ENCODE measurements around the gene ACOT8. TPM values are rescaled to one million over a fixed set of nuclear protein-coding genes. Genes with fewer than 3 reads are reported as not detected.

ACOT8 gene
- total and polyA plus RNA-seq, 2 of the 8 experiments (the other 6 are each of a cell fraction or from before 2014, with no cell fraction given) = 37.6 to 88.8 TPM

- Histone ChIP-seq H3K79me1 (ENCODE audit: low read depth, low read length) (peaks cover 3% of the 10 kb centered on the region; the same call in 1 of the 2 replicates), H4K8ac (ENCODE audit: extremely low read depth, insufficient read depth, low read length) (peak overlapping the region; percentile 97), H3K4me3 (ENCODE audit: extremely low read depth in 1 of 4, insufficient read depth in 2 of 4, low read depth in 3 of 4, low read length in 4 of 4) (peak overlapping the region; percentile 55 to 79 (median 74)), H3K36me3 (ENCODE audit: control insufficient read depth in 2 of 4, insufficient read depth in 4 of 4, low read length in 3 of 4) (peaks cover 3 to 10% (median 7%) of the 10 kb centered on the region in 4 experiments; a peak in 7 of 8 replicates), H3K56ac (replicated peaks; ENCODE audit: insufficient read length, low read depth, low read length) (peak overlapping the region; percentile 42), H3K4me2 (ENCODE audit: insufficient read depth in 1 of 2, low read depth in 2 of 2, low read length in 2 of 2) (peak overlapping the region; percentile 72 to 95), H3K18ac (ENCODE audit: extremely low read depth, low read length) (peak overlapping the region; percentile 83), H3K4me1 (replicated peaks in 1 of 4; ENCODE audit: control insufficient read depth in 3 of 4, insufficient read depth in 4 of 4, low read length in 3 of 4) (peaks cover 0 to 10% (median 6%) of the 10 kb centered on the region in 4 experiments; a peak in 6 of 7 replicates), H2BK12ac (ENCODE audit: low read depth, low read length) (peak overlapping the region; percentile 68; the same call in 1 of the 2 replicates), H3K79me2 (ENCODE audit: control insufficient read depth in 1 of 2, insufficient read depth in 2 of 2, low read length in 2 of 2) (peaks cover 0 to 7% of the 10 kb centered on the region in 2 experiments; a peak in 1 of 4 replicates), H3K27ac (ENCODE audit: low read depth, low read length) (peak overlapping the region; percentile 38; the same call in 1 of the 2 replicates), H4K20me1 (replicated peaks in 1 of 2; ENCODE audit: control insufficient read depth in 1 of 2, insufficient read depth in 2 of 2, low read length in 2 of 2) (peaks cover 0 to 8% of the 10 kb centered on the region in 2 experiments), H3K4ac (replicated peaks; ENCODE audit: insufficient read length, low read depth, low read length) (peak overlapping the region; percentile 94), H3K14ac (ENCODE audit: insufficient read length) (no peak overlapping the region), H3K27me3 (replicated peaks in 1 of 4; ENCODE audit: control insufficient read depth in 3 of 4, extremely low read depth in 1 of 4, insufficient read depth in 3 of 4, low read length in 3 of 4) (no peaks in the 10 kb centered on the region), H2BK120ac (replicated peaks; ENCODE audit: low read depth, low read length) (peak overlapping the region; percentile 43), H2BK20ac (ENCODE audit: low read length) (no peak overlapping the region), H2BK5ac (ENCODE audit: low read depth, low read length) (peak overlapping the region; percentile 52; the same call in 1 of the 2 replicates), H3K9me3 (ENCODE audit: insufficient read depth in 2 of 2, low read depth in 1 of 2, low read length in 1 of 2) (no peaks in the 10 kb centered on the region), H2AFZ (ENCODE audit: low read length) (no peak overlapping the region; the same call in 1 of the 2 replicates), H4K91ac (replicated peaks; ENCODE audit: insufficient read length, low read length) (peak overlapping the region; percentile 74), H3K9ac (replicated peaks in 1 of 4; ENCODE audit: extremely low read depth in 1 of 4, low read depth in 3 of 4, low read length in 3 of 4) (peak overlapping the region; percentile 47 to 71 (median 67); a peak in 6 of 7 replicates), H2BK15ac (ENCODE audit: low read length) (no peak overlapping the region), H2AK5ac (ENCODE audit: low read depth, low read length) (no peak overlapping the region), H3K23me2 (ENCODE audit: low read depth, low read length) (peaks cover 15% of the 10 kb centered on the region; the same call in 1 of the 2 replicates), H4K5ac (ENCODE audit: insufficient read length, low read depth, low read length) (peak overlapping the region; percentile 70), H3K23ac (ENCODE audit: insufficient read length) (no peak overlapping the region)
- 5% methylated on average over 74 of the region's 79 CpGs; no CpG with 5 or more reads in 1 of the 2 experiments for WGBS, 2 experiments (ENCODE audit: extremely low coverage in 1 of 2, insufficient coverage in 1 of 2, insufficient read length in 1 of 2, insufficient replicate concordance in 2 of 2, low coverage in 1 of 2, low lambda C conversion rate in 2 of 2, missing lambda C conversion rate in 1 of 2)
- POLR2A ChIA-PET (ENCODE audit: partially characterized antibody) = interaction anchor here (0.7 to 11.2 kb wide), 32 partner anchors 8 to 91 kb away, joined by 3 to 172 read pairs (median 6); partner anchors contain the start of genes ACOT8, PCIF1, PLTP and SNX21
- DNase-seq (ENCODE audit: low read depth in 1 of 2, low spot score in 2 of 2) = peak; percentile 43 to 89
- CTCF ChIA-PET (ENCODE audit: partially characterized antibody) = interaction anchor here (0.6 to 6.3 kb wide), 37 partner anchors 8 to 569 kb away, joined by 3 to 40 read pairs (median 5); partner anchors contain the start of genes ACOT8, PCIF1, SNX21 and ZSWIM1
- no peak for FAIRE-seq
- TF ChIP-seq NRF1 (IDR thresholded peaks at IDR 0.05; ENCODE audit: low read depth, low read length) = no peak
Observed at GRCh38 chr20:45890077-45890984, 33.1 kb upstream of the ACOT8 start.

Data from H1 (cell line).